ENCODE results near the gene CFAP119.

The CFAP119 gene

GRCh38 chr16:30762991-30763725, 1.3 kb upstream of the CFAP119 start:
- DNase-seq: no peak

- peak in 9 of 56 donors; percentile 17 to 44 (median 31) for DNase-seq
Observed at GRCh38 chr16:30761427-30761927, 385 bp downstream of the CFAP119 start.

DNA sequence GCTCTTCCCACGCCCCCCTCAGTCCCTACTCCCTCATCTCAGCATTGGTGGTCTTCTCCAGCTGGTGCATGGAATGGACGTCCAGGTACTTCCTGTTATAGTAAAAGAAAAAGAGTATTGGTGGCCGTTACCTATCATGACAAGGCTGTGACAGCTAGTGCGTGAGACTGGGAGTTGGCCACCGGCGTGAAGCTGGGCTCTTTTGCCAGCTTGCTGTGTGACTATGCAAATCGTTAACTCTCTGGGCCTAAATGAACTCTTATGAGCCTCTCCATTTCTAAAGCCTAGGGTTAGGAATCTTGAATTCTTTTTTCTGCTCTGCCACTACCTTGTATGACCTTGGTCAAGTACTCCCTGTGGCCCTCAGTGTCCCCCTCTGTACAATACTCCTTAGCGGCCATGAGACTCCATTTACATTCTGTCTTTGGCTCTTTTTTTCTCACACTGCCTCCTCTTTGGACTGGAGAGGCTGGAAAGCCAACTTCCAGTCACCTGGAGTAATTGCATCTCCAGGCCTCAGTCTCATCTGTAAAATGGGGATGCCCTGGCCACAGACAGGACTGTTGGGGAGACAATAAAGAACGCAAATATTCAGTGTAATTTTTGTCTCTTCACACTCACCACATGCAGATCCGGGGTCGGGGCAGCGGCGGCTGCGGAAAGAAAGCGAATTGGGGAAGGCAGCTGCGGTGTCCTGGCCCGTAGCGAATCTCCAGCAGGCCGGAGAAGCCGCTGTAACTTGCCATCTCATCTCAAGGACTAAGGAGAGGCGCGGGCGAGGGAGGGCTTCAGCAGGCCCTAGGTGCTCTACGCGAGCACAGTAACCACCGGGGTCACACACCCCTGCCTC, 1.1 kb downstream of the CFAP119 start:
- DNase-seq: no peak

DNA sequence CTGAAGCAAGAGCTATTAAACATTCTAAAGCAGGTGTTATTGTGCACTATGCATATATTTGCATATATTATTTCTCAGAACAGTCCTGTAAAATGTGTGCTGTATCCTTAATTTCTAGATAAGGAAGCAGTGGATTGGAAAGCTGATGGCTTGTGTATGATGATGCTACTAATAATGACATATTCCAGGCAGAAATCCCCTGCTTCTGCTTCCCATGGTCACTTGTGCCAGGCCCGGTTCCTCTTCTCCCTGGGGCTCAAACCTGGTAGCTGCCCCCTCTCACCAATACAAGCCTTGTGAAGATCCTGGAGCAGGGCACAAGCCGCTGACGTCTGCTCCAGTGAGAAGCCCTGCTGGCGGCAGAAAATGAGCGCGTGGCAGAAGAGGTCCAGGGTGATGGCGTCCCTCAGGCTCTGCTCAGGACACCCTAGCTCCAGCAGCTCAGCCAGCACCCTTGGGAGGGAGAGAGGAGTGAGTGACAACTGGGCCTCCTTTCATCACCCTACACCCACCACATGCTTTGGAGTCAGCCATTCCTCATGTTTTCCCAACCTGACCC, 1.8 kb downstream of the CFAP119 start:
- DNase-seq: no peak

DNA sequence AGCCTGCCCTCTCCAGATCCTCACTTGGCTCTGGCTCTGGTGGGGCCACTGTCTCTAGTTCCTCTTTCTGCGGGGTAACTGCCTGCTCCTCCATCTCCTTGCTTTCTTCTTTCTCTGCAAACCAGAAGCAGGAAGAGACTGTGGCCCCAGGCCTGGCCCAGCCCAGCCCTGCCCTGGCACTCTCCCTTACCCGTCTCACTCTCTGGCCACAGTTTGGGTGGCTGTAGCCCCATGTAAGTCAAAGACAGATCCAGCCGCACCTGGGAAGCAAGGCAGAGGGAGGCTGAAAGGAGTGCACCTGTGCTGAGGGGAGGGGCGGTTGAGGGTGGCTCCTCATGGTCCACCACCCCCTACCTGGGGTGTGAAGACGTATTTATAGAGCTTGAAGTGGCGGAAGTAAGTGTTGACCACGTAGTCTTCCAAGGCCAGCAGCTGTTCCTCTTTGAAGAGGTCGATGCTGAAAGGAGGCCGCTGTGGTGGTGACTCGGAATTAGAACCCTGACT, 2.8 kb downstream of the CFAP119 start:
- peak in 4 of 56 donors; percentile 5 to 12 (median 9) for DNase-seq

GRCh38 chr16:30757316-30757715, 4.5 kb downstream of the CFAP119 start:
- DNase-seq: no peak

DNA sequence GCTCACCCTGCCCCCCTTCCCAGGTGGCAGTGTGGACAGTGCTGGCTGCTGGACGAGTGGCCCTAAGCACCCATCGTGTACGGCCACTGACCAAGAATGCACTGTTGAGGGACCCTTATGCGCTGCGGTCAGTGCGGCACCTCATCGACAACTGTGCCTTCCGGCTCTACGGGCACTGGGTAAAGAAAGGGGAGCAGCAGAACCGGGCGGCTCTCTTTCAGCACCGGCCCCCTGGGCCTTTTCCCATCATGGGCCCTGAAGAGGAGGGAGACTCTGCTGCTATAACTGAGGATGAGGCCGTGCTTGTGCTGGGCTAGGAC, 5.1 kb downstream of the CFAP119 start:
- no peak for DNase-seq

DNA sequence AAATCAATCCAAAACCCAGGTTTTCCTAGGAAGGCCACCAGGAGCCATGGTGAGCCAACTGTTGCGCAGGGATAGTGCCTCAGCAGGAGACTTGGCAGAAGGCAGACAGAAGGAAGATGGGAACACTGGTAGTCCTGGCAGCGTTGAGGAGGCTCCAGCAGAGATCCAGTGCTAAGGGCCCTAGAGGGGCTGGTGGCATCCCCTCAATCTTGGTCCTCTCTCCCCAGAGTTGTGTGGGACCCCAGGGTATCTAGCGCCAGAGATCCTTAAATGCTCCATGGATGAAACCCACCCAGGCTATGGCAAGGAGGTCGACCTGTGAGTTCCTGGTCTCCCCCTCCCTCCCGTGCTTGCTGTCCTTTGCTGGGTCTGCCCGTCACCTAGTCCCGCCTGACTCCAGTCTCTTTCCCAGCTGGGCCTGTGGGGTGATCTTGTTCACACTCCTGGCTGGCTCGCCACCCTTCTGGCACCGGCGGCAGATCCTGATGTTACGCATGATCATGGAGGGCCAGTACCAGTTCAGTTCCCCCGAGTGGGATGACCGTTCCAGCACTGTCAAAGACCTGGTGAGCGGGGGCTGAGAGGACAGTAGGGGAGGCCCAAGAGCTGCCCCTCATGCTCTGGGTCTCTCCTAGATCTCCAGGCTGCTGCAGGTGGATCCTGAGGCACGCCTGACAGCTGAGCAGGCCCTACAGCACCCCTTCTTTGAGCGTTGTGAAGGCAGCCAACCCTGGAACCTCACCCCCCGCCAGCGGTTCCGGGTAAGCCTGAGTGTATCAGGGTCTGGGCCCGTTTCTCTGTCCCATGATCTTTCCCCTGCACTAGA, 5.7 kb downstream of the CFAP119 start:
- DNase-seq: no peak

DNA sequence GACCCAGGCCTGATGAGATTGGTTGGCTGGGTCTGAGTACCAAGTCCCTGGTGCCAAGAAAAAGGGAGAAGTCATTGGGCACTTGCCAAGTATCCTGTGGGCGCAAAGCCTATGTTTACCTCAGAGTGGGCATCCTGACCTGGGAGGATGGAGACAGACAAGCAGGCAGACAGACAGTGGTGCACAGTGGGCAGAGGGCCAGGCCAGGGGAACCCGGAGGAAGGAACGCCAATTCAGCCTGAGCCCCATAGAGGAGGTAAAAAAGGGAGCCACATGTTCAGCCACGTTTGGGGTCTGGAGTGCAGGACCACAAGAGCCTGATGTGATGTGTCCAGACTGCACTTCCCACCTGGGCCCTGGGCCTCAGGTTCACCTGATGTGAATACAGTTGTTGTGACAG, 8.3 kb downstream of the CFAP119 start:
- DNase-seq: no peak

DNA sequence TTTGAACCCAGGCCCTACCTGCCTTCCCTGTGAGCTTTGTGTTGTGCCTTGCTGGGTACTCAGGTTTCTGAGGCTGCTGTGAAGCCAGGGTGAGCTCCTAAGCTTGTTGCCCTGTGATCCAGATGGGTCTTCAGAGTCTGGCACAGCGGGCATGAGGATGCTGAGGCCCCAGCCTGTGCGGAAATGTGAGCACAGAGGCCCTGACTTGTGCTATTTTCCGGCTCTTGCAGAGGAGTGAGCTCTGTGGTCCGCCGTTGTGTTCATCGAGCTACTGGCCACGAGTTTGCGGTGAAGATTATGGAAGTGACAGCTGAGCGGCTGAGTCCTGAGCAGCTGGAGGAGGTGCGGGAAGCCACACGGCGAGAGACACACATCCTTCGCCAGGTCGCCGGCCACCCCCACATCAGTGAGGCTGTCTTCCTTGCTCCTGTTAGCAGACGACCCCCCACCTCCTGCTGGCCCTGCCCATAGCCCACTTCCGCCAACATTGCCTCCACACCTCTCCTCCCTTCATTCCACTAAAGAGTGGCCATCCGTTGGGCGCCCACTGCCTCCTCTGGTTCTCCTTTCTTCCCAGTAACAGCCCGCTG, 10.9 kb downstream of the CFAP119 start:
- no peak for DNase-seq

GRCh38 chr16:30750201-30750600, 11.7 kb downstream of the CFAP119 start:
- DNase-seq: no peak

- DNase-seq: peak in 3 of 56 donors; percentile 53 to 57 (median 54)
Observed at GRCh38 chr16:30748634-30749445, 13.0 kb downstream of the CFAP119 start.

DNA sequence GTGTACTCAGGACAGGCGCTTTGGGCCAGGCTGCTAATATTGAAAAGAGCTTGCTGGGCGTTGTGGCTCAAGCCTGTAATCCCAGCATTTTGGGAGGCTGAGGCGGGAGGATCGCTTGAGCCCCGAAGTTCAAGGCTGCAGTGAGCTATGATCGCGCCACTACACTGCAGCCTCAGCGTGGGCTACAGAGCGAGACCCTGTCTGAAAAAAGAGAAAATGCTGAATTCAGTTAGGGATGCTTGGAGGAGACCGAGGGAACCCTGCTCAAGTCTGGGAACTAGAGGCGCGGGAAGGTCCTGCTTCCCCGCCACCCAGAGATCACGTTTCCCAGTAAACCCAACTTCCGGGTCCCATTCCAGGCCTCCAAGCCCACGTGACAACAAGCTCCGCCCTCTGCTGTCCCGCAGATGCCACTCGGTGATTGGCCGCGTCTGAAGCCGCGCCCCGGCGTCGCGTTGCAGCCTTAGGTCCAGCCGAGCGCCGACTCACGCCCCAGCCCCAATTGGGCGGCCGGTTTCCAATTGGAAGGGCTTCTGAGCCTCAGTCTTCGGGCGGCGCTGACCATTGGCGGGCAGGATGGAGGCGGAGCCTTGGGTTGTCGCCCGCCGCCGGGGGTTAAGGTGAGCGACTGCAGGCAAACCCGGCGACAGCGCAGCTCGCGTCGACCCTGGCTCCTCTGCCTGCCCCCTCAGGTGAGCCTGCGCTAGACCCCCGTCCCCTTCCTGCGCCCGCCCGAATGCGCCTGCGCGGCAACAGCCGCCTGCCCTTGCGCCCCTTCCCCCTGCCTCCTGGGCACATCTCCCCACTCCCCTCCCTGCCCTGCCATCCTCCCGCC, 13.8 kb downstream of the CFAP119 start, which contains the start of gene PHKG2:
TSS of gene PHKG2 (plus strand) at position 627 of the 835 bp plus-strand sequence. CDS start 396 bp downstream, outside the sequence.
- peak; percentile 86 to 99 (median 98) for DNase-seq

DNA sequence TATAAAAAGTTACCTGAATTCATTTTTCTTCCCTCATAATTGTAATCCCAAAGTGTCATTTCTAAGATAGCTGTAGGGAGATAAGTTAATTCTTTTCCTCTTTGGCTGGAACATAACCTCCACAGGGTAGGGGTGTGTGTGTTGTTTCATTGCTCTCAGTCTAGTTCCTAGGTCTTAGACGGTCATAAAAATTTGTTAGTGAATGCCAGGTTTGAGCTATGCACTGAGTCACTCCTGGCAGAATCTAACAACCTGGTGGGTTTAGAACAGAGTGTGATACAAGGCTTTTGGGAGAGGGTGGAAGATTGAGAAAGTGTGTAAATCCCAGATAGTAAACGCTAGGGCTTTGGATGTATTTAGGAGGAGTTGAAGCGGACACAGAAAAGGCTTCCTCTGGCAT, 14.5 kb downstream of the CFAP119 start:
- no peak for DNase-seq

DNA sequence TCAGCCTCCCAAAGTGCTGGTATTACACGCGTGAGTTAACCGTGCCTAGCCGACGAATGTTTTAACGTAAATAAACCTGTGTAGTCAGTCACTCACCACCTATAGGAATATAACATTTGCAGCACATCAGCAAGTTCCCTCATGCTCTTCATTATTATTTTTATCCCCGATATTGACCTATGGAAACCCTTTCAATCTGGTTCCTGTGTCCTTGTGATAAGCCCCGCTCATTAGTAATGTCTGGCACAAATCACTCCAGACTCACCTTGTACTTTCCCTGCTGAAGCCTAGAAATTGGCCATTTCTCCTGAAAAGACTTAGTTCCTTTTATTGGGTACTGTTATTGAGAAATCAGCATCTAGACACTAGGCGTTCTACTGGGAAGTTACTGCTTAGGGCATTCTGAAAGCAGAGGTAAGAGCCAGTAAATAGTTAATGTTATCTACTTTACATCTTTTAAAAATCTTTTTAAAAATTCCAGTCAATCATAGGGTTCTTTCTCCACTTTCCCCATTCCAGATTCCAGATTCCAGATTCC, 15.2 kb downstream of the CFAP119 start:
- no peak for DNase-seq

DNA sequence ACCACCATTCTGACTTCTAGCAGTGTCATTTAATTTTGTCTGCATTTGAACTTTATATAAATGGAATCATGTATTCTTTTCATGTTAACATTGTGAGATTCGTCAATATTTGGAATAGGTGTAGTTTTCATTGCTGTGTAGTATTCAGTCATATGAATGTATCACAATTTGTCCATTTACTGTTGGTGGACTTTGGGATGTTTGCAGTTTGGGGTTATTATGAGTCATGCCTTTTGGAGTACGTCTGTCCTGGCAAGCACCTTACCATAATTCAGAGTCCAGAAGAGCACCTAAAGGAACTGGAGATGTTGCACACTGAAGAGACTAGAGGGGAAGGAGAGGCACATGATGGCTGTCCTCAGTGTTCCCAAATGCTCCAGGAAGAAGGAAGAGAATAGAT, 16.8 kb downstream of the CFAP119 start:
- no peak for DNase-seq

GRCh38 chr16:30744183-30744582, 17.7 kb downstream of the CFAP119 start:
- no peak for DNase-seq

DNA sequence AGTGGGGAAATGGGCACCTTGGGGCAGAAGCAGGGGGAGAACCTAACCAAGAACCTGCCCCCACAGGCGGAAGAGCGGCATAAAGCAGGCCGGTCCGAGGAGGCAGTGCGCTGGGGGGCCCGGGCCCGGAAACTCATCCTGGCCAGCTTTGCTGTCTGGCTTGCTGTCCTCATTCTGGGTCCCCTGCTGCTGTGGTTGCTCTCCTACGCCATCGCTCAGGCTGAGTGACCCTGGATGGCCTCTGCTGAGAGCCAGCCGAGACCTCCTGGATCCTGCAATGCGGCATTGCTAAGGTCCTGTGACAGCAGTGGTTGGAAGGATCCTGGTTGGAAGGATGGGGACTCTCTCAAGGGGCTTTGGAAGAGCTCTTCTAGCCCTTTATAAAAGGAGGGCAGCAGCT, 18.1 kb downstream of the CFAP119 start:
- DNase-seq: no peak

Data from nucleus accumbens (tissue), 56 donors.